Stimulated activated CD4-positive, alpha-beta T cell treated with anti-CD3 and anti-CD28 coated beads, Interleukin-2, amount 100 ng/mL, for 24 hours (primary cell): ENCODE measurements around the gene SORT1.
"Not testable (repeated sequence)": the region's sequence is repeated elsewhere in the genome, so short reads cannot be mapped to it uniquely, and the experiment has no call there.

Source experiments
- DNase-seq, 2 donors: peaks; one replicate each; pipeline ENCODE4 v3.0.0-alpha.2; 2020

The SORT1 gene

GRCh38 chr1:109379422-109379821 is 18.3 kb downstream of the SORT1 start:
- DNase-seq: no peak

- no peak for DNase-seq
Observed at GRCh38 chr1:109377698-109378097, 20.0 kb downstream of the SORT1 start.

- not testable (repeated sequence) for DNase-seq
Observed at GRCh38 chr1:109373696-109374095, 24.0 kb downstream of the SORT1 start.

GRCh38 chr1:109373126-109373525 is 24.6 kb downstream of the SORT1 start:
- no peak for DNase-seq

- no peak for DNase-seq
Observed at GRCh38 chr1:109372281-109372680, 25.4 kb downstream of the SORT1 start.

GRCh38 chr1:109371341-109371739 is 26.4 kb downstream of the SORT1 start:
- DNase-seq: no peak

GRCh38 chr1:109370712-109371340 is 26.9 kb downstream of the SORT1 start:
- DNase-seq: no peak

GRCh38 chr1:109369167-109369746 is 28.5 kb downstream of the SORT1 start:
- DNase-seq: no peak

GRCh38 chr1:109368464-109368863 is 29.3 kb downstream of the SORT1 start:
- no peak for DNase-seq

GRCh38 chr1:109367626-109368025 is 30.1 kb downstream of the SORT1 start:
- DNase-seq: no peak

- DNase-seq: no peak
Observed at GRCh38 chr1:109365642-109366204, 32.0 kb downstream of the SORT1 start.

- DNase-seq: no peak
Observed at GRCh38 chr1:109361649-109362048, 36.1 kb downstream of the SORT1 start.

GRCh38 chr1:109361069-109361468 is 36.6 kb downstream of the SORT1 start:
- DNase-seq: no peak

- DNase-seq: no peak
Observed at GRCh38 chr1:109357616-109358015, 40.1 kb downstream of the SORT1 start.

GRCh38 chr1:109356915-109357314 is 40.8 kb downstream of the SORT1 start:
- no peak for DNase-seq

GRCh38 chr1:109356505-109356904 is 41.2 kb downstream of the SORT1 start:
- DNase-seq: no peak

GRCh38 chr1:109354929-109355328 is 42.8 kb downstream of the SORT1 start:
- DNase-seq: no peak

- DNase-seq: no peak
Observed at GRCh38 chr1:109351457-109351856, 46.3 kb downstream of the SORT1 start.

- DNase-seq: no peak
Observed at GRCh38 chr1:109350655-109351054, 47.1 kb downstream of the SORT1 start.

GRCh38 chr1:109350182-109350581 is 47.5 kb downstream of the SORT1 start:
- DNase-seq: no peak

GRCh38 chr1:109347511-109347910 is 50.2 kb downstream of the SORT1 start:
- no peak for DNase-seq

- DNase-seq: no peak
Observed at GRCh38 chr1:109341944-109342930, 55.5 kb downstream of the SORT1 start.

- DNase-seq: no peak
Observed at GRCh38 chr1:109338608-109339007, 59.1 kb downstream of the SORT1 start.
